ENCODE measurements around the gene TSPAN14. TPM values are rescaled to one million over a fixed set of nuclear protein-coding genes. Genes with fewer than 3 reads are reported as not detected.

The TSPAN14 gene
- total and polyA plus RNA-seq, 12 donors, result 13.1 to 112 (median 45.5) TPM

DNA sequence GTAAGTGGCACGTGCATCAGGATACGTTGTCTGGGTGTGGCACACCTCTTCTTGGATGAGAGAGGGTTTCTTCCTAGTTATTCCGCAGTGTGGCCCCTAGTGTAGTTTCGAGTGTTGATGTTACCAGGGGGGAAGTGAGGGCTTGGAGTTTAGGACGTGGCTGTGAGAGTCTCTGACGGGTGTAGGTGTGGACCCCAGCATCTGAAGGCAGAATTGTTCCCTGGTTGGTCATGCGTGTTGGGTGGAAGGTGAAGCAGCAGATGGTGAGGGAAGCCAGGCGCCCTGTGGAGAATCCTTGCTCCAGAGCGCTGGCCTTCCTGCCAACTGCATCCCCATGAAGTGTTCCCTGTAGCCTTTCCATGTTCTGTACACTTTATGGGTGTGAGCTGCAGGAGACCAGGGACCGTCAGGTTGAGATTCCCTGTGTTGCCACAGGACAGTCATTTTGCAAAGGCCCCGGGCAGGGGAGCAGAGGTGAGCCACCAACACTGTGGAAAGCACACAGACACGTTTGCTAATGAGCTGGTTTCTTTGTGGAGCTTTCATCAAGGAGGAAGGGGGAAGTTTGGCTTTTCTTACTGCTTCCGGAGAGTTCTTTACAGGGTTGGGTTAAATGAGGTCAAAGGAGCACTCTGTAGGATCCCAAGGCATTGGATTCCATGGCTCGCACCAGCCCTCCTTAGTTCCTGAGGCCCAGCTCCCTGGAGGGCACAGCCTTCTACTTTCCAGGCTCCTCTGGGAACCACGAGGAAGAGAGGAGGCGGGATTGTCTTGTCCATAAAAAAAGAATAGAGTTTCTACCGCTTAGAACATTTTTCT lies 32.0 kb downstream of the TSPAN14 start:
- peak overlapping the region in 1 of 5 donors; percentile 41 for H3K27ac ChIP-seq
- peaks cover 24 to 49% of the 10 kb centered on the region in 2 donors for H3K4me1 ChIP-seq (replicated peaks in 1 of 2)
- H3K4me3 ChIP-seq, result no peak overlapping the region
- H3K36me3 ChIP-seq (replicated peaks in 1 of 2), result peaks cover 0 to under 1% of the 10 kb centered on the region in 2 donors
- TF ChIP-seq, protein P1, sequence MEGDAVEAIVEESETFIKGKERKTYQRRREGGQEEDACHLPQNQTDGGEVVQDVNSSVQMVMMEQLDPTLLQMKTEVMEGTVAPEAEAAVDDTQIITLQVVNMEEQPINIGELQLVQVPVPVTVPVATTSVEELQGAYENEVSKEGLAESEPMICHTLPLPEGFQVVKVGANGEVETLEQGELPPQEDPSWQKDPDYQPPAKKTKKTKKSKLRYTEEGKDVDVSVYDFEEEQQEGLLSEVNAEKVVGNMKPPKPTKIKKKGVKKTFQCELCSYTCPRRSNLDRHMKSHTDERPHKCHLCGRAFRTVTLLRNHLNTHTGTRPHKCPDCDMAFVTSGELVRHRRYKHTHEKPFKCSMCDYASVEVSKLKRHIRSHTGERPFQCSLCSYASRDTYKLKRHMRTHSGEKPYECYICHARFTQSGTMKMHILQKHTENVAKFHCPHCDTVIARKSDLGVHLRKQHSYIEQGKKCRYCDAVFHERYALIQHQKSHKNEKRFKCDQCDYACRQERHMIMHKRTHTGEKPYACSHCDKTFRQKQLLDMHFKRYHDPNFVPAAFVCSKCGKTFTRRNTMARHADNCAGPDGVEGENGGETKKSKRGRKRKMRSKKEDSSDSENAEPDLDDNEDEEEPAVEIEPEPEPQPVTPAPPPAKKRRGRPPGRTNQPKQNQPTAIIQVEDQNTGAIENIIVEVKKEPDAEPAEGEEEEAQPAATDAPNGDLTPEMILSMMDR (IDR thresholded peaks at IDR 0.05), result no peak
- TF ChIP-seq POLR2A (IDR thresholded peaks at IDR 0.05), result no peak
- WGBS, 4 donors, result 63 to 78% (median 67%) methylated on average over 15 to 17 of the region's 17 CpGs
- intact Hi-C loops (cut with DNase I), result no loop called here
- no peaks in the 10 kb centered on the region for H3K9me3 ChIP-seq (replicated peaks in 1 of 3)
- peak in 1 of 7 donors; percentile 45 for DNase-seq
- no peaks in the 10 kb centered on the region for H3K27me3 ChIP-seq

DNA sequence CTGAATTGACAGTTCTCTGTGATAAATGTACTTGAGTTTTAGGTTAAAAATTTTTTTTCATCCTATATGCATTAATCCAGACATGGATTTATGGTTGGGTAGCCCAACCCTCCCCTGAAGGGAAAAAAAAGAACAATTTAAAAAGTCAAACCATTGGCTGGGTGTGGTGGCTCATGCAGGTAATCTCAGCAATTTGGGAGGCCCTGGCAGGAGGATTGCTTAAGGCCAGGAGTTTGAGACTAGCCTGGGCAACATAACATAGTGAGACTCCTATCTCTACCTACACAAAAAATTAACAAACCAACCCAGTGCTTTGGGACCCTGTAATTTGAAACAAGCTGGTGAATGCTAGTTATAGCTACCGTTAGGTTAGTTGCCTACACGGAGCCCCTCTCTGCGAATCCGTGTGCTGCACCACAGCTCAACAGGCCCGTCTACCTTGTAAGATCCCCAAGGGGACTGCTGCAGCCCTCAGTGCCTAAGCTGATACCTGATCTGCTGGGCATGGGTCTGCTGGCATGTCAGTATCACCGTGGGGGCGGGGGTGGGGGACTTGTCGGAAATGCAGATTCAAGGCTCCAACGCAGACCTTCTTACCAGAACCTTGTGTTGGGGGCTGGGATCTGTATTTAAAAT lies 32.8 kb downstream of the TSPAN14 start:
- H3K9me3 ChIP-seq (replicated peaks in 1 of 3), result no peaks in the 10 kb centered on the region
- TF ChIP-seq, protein P1 (IDR thresholded peaks at IDR 0.05), result no peak
- no peak for TF ChIP-seq POLR2A (IDR thresholded peaks at IDR 0.05)
- DNase-seq, result peak in 1 of 7 donors; percentile 31
- H3K4me3 ChIP-seq, result no peak overlapping the region
- H3K27me3 ChIP-seq, result no peaks in the 10 kb centered on the region
- peaks cover 24 to 49% of the 10 kb centered on the region in 2 donors for H3K4me1 ChIP-seq (replicated peaks in 1 of 2)
- peak overlapping the region in 1 of 5 donors; percentile 71 for H3K27ac ChIP-seq
- intact Hi-C loops (cut with DNase I), result no loop called here
- peaks cover 0 to 4% of the 10 kb centered on the region in 2 donors for H3K36me3 ChIP-seq (replicated peaks in 1 of 2)
- 81 to 92% (median 89%) methylated on average over 6 to 9 of the region's 9 CpGs for WGBS, 4 donors

DNA sequence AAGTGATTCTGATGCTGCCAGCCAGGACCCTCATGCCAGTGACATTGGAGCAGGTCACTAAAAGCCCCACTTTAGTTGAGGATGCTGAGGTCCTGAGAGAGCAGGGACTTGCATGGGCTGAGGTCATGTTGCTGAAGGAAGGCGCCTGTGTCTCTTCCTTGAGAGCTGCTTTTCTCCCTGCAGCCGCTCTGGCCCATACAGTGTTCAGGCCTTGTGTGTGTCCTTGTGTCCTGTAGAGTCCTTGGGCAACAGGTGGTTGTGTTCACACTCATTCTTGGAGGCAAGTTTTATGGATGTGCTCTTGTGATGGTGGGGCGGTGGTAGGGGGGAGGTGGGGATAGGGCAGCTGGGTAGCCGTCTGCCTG lies 33.3 kb downstream of the TSPAN14 start:
- Histone ChIP-seq H3K27ac (peak overlapping the region in 2 of 5 donors; percentile 34 to 71), H3K4me3 (no peak overlapping the region), H3K27me3 (no peaks in the 10 kb centered on the region), H3K36me3 (replicated peaks in 1 of 2) (peaks cover 0 to 4% of the 10 kb centered on the region in 2 donors), H3K9me3 (replicated peaks in 1 of 3) (no peaks in the 10 kb centered on the region), H3K4me1 (replicated peaks in 1 of 2) (peaks cover 24 to 54% of the 10 kb centered on the region in 2 donors)
- WGBS, 4 donors, result 78 to 100% (median 90%) methylated on average over 2 to 4 of the region's 4 CpGs
- intact Hi-C loops (cut with DNase I), result no loop called here
- no peak for DNase-seq
- no peak for TF ChIP-seq POLR2A (IDR thresholded peaks at IDR 0.05)
- TF ChIP-seq, protein P1 (IDR thresholded peaks at IDR 0.05), result no peak

DNA sequence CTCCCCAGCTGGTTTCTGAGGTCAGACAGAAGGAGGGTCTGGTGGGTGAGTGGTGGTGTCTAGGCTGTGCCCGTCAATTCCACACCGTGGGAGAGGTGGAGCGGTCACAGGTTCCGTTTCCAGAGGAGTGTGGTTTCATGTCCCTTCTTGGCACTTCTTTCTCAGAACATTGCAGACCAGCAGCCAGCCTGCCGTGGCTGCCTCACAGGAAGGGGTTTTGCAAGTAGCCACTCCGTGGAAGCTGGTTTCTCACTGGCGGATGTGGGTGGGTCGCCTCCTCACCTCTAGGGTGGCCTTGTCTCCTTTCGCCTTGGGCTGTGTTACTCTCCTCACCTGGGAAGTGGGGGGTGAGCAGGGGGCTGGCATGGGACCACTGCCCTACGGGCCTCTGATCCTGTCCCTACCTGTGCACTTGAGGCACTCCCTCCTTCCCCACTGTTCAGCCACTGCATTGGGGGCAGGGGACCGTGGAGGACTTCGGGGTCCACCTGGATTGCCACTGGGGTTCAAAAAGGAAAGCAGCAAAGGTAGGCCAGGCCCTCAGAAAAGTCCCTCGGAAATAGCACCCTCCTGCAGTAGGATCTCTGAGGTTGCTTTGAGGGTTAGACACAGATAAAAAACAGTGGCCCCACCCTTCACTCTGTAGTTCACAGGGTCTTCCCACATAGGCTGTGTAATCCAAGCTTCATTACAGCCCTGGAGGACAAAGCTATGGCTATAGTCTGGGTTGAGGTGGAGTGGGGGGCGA lies 33.9 kb downstream of the TSPAN14 start:
- H3K27ac ChIP-seq, result peak overlapping the region in 3 of 5 donors; percentile 17 to 71 (median 34)
- no peaks in the 10 kb centered on the region for H3K9me3 ChIP-seq (replicated peaks in 1 of 3)
- intact Hi-C loops (cut with DNase I), result no loop called here
- TF ChIP-seq, protein P1 (IDR thresholded peaks at IDR 0.05), result peak in 1 of 6 experiments; percentile 2
- TF ChIP-seq POLR2A (IDR thresholded peaks at IDR 0.05), result no peak
- peaks cover 24 to 54% of the 10 kb centered on the region in 2 donors for H3K4me1 ChIP-seq (replicated peaks in 1 of 2)
- H3K4me3 ChIP-seq, result no peak overlapping the region
- 76 to 94% (median 77%) methylated on average over 9 to 14 of the region's 14 CpGs for WGBS, 4 donors
- no peaks in the 10 kb centered on the region for H3K27me3 ChIP-seq
- peak in 4 of 7 donors; percentile 38 to 64 (median 44) for DNase-seq
- peaks cover 0 to 4% of the 10 kb centered on the region in 2 donors for H3K36me3 ChIP-seq (replicated peaks in 1 of 2)

All from adrenal gland (tissue), 12 donors.